Astrocyte (in vitro differentiated cells and primary cell): Measurements from ENCODE around the gene AQP6. TPM values are rescaled to one million over a fixed set of nuclear protein-coding genes. Genes with fewer than 3 reads are reported as not detected.

Experiments used
- DNase-seq: peaks from one replicate; pipeline ENCODE4 v3.0.0-alpha.2; 2010; ENCODE audit warnings: low read depth
- FAIRE-seq: peaks from 2 replicates; lab custom pipeline; 2011; peaks lifted over from hg19 to GRCh38; lab: Jason Lieb, UNC
- H2AFZ ChIP-seq: 2 replicates; pipeline ENCODE4 v1.6.0; 2012; ENCODE audit warnings: low read depth, low read length, inconsistent platforms
- H3K27ac ChIP-seq: 2 replicates; pipeline ENCODE4 v1.5.1; 2011; ENCODE audit warnings: low read depth, low read length, inconsistent platforms
- H3K27me3 ChIP-seq: 2 replicates; pipeline ENCODE4 v1.6.0; 2011; ENCODE audit warnings: low read length, inconsistent platforms; ENCODE audit not compliant: insufficient read depth
- H3K36me3 ChIP-seq: 2 replicates; pipeline ENCODE4 v1.5.1; 2011; ENCODE audit warnings: low read length, inconsistent platforms; ENCODE audit not compliant: insufficient read depth
- H3K4me1 ChIP-seq: 2 replicates; pipeline ENCODE4 v1.5.1; 2011; ENCODE audit warnings: low read length, inconsistent platforms; ENCODE audit not compliant: insufficient read depth
- H3K4me2 ChIP-seq: 2 replicates; pipeline ENCODE4 v1.6.0; 2012; ENCODE audit warnings: low read length, inconsistent platforms
- H3K4me3 ChIP-seq: 2 replicates; pipeline ENCODE4 v1.5.1; 2011; ENCODE audit warnings: low read depth, mild to moderate bottlenecking, low read length, inconsistent platforms; ENCODE audit not compliant: insufficient read depth
- H3K79me2 ChIP-seq: 2 replicates; pipeline ENCODE4 v1.6.0; 2012; ENCODE audit warnings: mild to moderate bottlenecking, low read length, inconsistent platforms; ENCODE audit not compliant: insufficient read depth
- H3K9ac ChIP-seq: 2 replicates; pipeline ENCODE4 v1.6.0; 2012; ENCODE audit warnings: mild to moderate bottlenecking, low read length, inconsistent platforms
- H3K9me3 ChIP-seq: 2 replicates; pipeline ENCODE4 v1.5.1; 2012; ENCODE audit warnings: low read depth, mild to moderate bottlenecking, low read length, inconsistent platforms; ENCODE audit not compliant: insufficient read depth
- H4K20me1 ChIP-seq: 2 replicates; pipeline ENCODE4 v1.6.0; 2012; ENCODE audit warnings: low read length, inconsistent platforms; ENCODE audit not compliant: insufficient read depth
- H3K27ac Mint-ChIP-seq: one replicate; pipeline ENCODE4 v1.8.0; 2021; ENCODE audit warnings: mild to moderate bottlenecking, mixed read lengths; ENCODE audit not compliant: unreplicated experiment
- H3K27me3 Mint-ChIP-seq: one replicate; pipeline ENCODE4 v1.8.0; 2021; ENCODE audit warnings: low read depth, mixed read lengths; ENCODE audit not compliant: unreplicated experiment
- H3K36me3 Mint-ChIP-seq: one replicate; pipeline ENCODE4 v1.8.0; 2021; ENCODE audit warnings: low read depth, mixed read lengths; ENCODE audit not compliant: unreplicated experiment
- H3K4me1 Mint-ChIP-seq: one replicate; pipeline ENCODE4 v1.8.0; 2021; ENCODE audit warnings: low read depth, mixed read lengths; ENCODE audit not compliant: unreplicated experiment
- H3K4me3 Mint-ChIP-seq: one replicate; pipeline ENCODE4 v1.8.0; 2021; ENCODE audit warnings: mild to moderate bottlenecking, moderate library complexity, mixed read lengths; ENCODE audit not compliant: unreplicated experiment
- H3K9me3 Mint-ChIP-seq: one replicate; pipeline ENCODE4 v1.8.0; 2021; ENCODE audit warnings: mild to moderate bottlenecking, mixed read lengths; ENCODE audit not compliant: unreplicated experiment
- CTCF ChIP-seq: IDR thresholded peaks from 2 replicates; pipeline ENCODE4 v1.5.1; 2011; ENCODE audit warnings: low read depth, mild to moderate bottlenecking, inconsistent platforms, low read length, moderate library complexity; ENCODE audit not compliant: insufficient read depth
- EZH2 ChIP-seq: IDR thresholded peaks from 2 replicates; pipeline ENCODE4 v1.6.1; 2012; ENCODE audit warnings: mild to moderate bottlenecking, low read length, inconsistent platforms; ENCODE audit not compliant: insufficient read depth
- total RNA-seq: library from RNA; stranded (reverse); gene quantifications from 2 replicates; pipeline ENCODE4 v1.2.1, GENCODE V29; 2021

The AQP6 gene
- total RNA-seq, 1 donor from 2014 or later, result not detected

- Histone ChIP-seq H3K27me3 (no peaks in the 10 kb centered on the region), H3K4me2 (no peak overlapping the region), H3K9me3 (no peaks in the 10 kb centered on the region), H3K27ac (no peak overlapping the region), H3K4me1 (peaks cover 14% of the 10 kb centered on the region), H3K9ac (no peak overlapping the region), H4K20me1 (no peaks in the 10 kb centered on the region), H3K4me3 (no peak overlapping the region), H3K79me2 (no peaks in the 10 kb centered on the region), H2AFZ (no peak overlapping the region), H3K36me3 (no peaks in the 10 kb centered on the region)
- Mint-ChIP-seq H3K27ac (no peak overlapping the region), H3K27me3 (peaks cover 7% of the 10 kb centered on the region), H3K4me1 (peaks cover 34% of the 10 kb centered on the region), H3K4me3 (no peak overlapping the region), H3K9me3 (no peaks in the 10 kb centered on the region), H3K36me3 (no peaks in the 10 kb centered on the region)
- TF ChIP-seq EZH2 (no peak), CTCF (no peak)
- no peak for FAIRE-seq
- no peak for DNase-seq
These were observed 9.7 kb downstream of the AQP6 start for GRCh38 chr12:49982246-49983087.

DNA sequence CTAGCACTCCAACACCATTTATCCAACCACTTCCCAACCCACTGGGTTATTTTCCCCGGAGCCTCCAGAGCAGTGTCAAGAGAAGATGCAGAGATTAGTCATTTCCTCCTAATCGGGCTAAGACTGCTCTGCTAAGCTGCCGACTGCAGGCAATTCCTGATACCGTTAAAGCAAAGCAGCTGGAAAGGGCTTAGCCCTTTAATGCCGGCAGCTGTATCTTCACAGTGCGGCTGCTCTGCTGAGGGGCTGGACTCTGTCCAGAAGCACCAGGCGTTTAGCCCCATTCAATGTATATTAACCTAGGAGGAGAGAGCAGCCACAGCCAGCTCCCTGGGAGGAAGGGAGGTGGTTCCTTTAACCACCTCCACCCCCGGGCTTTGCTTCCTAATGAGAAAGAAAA lies 11.1 kb downstream of the AQP6 start:
- Histone ChIP-seq H3K9me3 (no peaks in the 10 kb centered on the region), H3K36me3 (no peaks in the 10 kb centered on the region), H3K4me1 (peaks cover 14% of the 10 kb centered on the region), H3K27me3 (no peaks in the 10 kb centered on the region), H3K4me3 (no peak overlapping the region), H3K9ac (peak overlapping the region; percentile 44), H3K27ac (peak overlapping the region; percentile 23), H3K4me2 (peak overlapping the region; percentile 72), H3K79me2 (no peaks in the 10 kb centered on the region), H2AFZ (peak overlapping the region; percentile 19), H4K20me1 (no peaks in the 10 kb centered on the region)
- H3K4me1 Mint-ChIP-seq, result peaks cover 34% of the 10 kb centered on the region
- peaks cover 2% of the 10 kb centered on the region for H3K36me3 Mint-ChIP-seq
- FAIRE-seq (peak; percentile 34), DNase-seq (peak; percentile 81)
- no peak overlapping the region for H3K4me3 Mint-ChIP-seq
- H3K9me3 Mint-ChIP-seq, result no peaks in the 10 kb centered on the region
- H3K27me3 Mint-ChIP-seq, result peaks cover 3% of the 10 kb centered on the region
- H3K27ac Mint-ChIP-seq, result peak overlapping the region; percentile 78
- TF ChIP-seq EZH2, result no peak
- TF ChIP-seq CTCF, result no peak
